Gastroesophageal sphincter (tissue), 3 donors: ENCODE results near the gene STT3B.

Experiments used
- CTCF ChIP-seq, 4 experiments: fragments of 200-600 bp in 2 of 4; fragments of 450-650 bp in 2 of 4; sonication (generic) in 1 of 4; IDR thresholded peaks; one replicate each; pipeline ENCODE4 v1.5.1; 2017 to 2019; ENCODE audit warnings: antibody characterized with exemption in 4 of 4, mild to moderate bottlenecking in 2 of 4, moderate library complexity in 2 of 4
- EP300 ChIP-seq: sonication (generic); formaldehyde crosslinking; IDR thresholded peaks from one replicate; pipeline ENCODE4 v1.6.1; 2017; ENCODE audit warnings: antibody characterized with exemption, mild to moderate bottlenecking
- POLR2A ChIP-seq, 2 donors: fragments of 450-650 bp; IDR thresholded peaks; one replicate each; pipeline ENCODE4 v1.6.1; 2017; ENCODE audit warnings: antibody characterized with exemption in 2 of 2, mild to moderate bottlenecking in 2 of 2, moderate library complexity in 1 of 2
- POLR2AphosphoS5 ChIP-seq: sonication (generic); formaldehyde crosslinking; IDR thresholded peaks from one replicate; pipeline ENCODE4 v1.6.1; 2017; ENCODE audit warnings: antibody characterized with exemption

- TF ChIP-seq POLR2A (IDR thresholded peaks at IDR 0.05) (no peak), CTCF (IDR thresholded peaks at IDR 0.05) (no peak), POLR2AphosphoS5 (no peak), EP300 (no peak)
Measured at GRCh38 chr3:31504230-31504629, 28.5 kb upstream of the STT3B start.
